ENCODE data around the gene FAM170A.

The FAM170A gene

GRCh38 chr5:119656023-119656422, 26.7 kb downstream of the FAM170A start:
- Histone ChIP-seq H3K27me3 (ENCODE audit: low read depth, low read length) (no peaks in the 10 kb centered on the region), H3K4me1 (ENCODE audit: control insufficient read depth in 1 of 2, insufficient read depth in 2 of 2, low read length in 2 of 2) (no peaks in the 10 kb centered on the region), H3K9me3 (ENCODE audit: control insufficient read depth in 1 of 2, low read length in 2 of 2) (no peaks in the 10 kb centered on the region), H3K36me3 (ENCODE audit: control insufficient read depth in 1 of 2, insufficient read depth in 2 of 2, low read length in 2 of 2) (no peaks in the 10 kb centered on the region), H3K27ac (ENCODE audit: low read length) (no peak overlapping the region), H3K4me3 (ENCODE audit: low read depth in 1 of 2, low read length in 2 of 2) (no peak overlapping the region)

DNA sequence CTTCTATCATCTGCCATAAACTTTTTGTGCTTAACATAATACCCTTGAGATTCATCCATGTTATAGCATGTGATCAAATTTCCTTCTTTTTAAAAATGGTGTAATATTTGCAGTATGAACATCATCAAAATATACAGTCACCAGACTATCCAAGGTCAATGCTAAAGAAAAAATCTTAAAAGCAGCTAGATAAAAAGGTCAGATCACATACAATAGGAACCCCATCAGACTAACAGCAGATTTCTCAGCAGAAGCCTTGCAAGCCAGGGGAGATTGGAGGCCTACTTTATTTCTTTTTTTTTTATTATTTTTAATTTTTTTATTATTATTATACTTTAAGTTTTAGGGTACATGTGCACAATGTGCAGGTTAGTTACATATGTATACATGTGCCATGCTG, 37.2 kb downstream of the FAM170A start:
- Histone ChIP-seq H3K4me3 (ENCODE audit: low read depth in 1 of 2, low read length in 2 of 2) (no peak overlapping the region), H3K36me3 (ENCODE audit: control insufficient read depth in 1 of 2, insufficient read depth in 2 of 2, low read length in 2 of 2) (no peaks in the 10 kb centered on the region), H3K4me1 (ENCODE audit: control insufficient read depth in 1 of 2, insufficient read depth in 2 of 2, low read length in 2 of 2) (no peaks in the 10 kb centered on the region), H3K27me3 (ENCODE audit: low read depth, low read length) (no peaks in the 10 kb centered on the region), H3K9me3 (ENCODE audit: control insufficient read depth in 1 of 2, low read length in 2 of 2) (peaks cover 0 to 15% of the 10 kb centered on the region in 2 donors), H3K27ac (ENCODE audit: low read length) (no peak overlapping the region)

- no peaks in the 10 kb centered on the region for H3K27me3 ChIP-seq (ENCODE audit: low read depth, low read length)
- H3K9me3 ChIP-seq (ENCODE audit: control insufficient read depth in 1 of 2, low read length in 2 of 2), result peaks cover 0 to 4% of the 10 kb centered on the region in 2 donors
- H3K36me3 ChIP-seq (ENCODE audit: control insufficient read depth in 1 of 2, insufficient read depth in 2 of 2, low read length in 2 of 2), result no peaks in the 10 kb centered on the region
- H3K4me1 ChIP-seq (ENCODE audit: control insufficient read depth in 1 of 2, insufficient read depth in 2 of 2, low read length in 2 of 2), result no peaks in the 10 kb centered on the region
- no peak overlapping the region for H3K4me3 ChIP-seq (ENCODE audit: low read depth in 1 of 2, low read length in 2 of 2)
- no peak overlapping the region for H3K27ac ChIP-seq (ENCODE audit: low read length)
Measured at GRCh38 chr5:119678351-119679028, 49.1 kb downstream of the FAM170A start.

DNA sequence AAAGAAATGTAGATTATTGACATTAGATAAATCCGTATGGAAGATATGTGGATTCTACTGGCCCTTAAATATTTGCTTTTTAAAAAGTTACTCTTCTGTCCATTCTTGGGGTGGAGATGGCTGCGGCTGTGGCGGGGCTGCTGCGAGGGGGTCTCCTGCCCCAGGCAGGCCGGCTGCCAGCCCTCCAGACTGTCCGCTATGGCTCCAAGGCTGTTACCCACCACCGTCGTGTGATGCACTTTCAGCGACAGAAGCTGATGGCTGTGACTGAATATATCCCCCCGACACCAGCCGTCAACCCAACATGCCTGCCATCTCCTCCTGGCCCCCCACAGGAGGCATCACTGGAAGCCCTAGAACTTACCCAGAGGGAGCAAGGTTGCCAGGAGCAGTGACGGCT, 50.7 kb downstream of the FAM170A start:
- no peaks in the 10 kb centered on the region for H3K27me3 ChIP-seq (ENCODE audit: low read depth, low read length)
- no peaks in the 10 kb centered on the region for H3K4me1 ChIP-seq (ENCODE audit: control insufficient read depth in 1 of 2, insufficient read depth in 2 of 2, low read length in 2 of 2)
- peaks cover 0 to 4% of the 10 kb centered on the region in 2 donors for H3K9me3 ChIP-seq (ENCODE audit: control insufficient read depth in 1 of 2, low read length in 2 of 2)
- no peak overlapping the region for H3K27ac ChIP-seq (ENCODE audit: low read length)
- H3K4me3 ChIP-seq (ENCODE audit: low read depth in 1 of 2, low read length in 2 of 2), result no peak overlapping the region
- no peaks in the 10 kb centered on the region for H3K36me3 ChIP-seq (ENCODE audit: control insufficient read depth in 1 of 2, insufficient read depth in 2 of 2, low read length in 2 of 2)

DNA sequence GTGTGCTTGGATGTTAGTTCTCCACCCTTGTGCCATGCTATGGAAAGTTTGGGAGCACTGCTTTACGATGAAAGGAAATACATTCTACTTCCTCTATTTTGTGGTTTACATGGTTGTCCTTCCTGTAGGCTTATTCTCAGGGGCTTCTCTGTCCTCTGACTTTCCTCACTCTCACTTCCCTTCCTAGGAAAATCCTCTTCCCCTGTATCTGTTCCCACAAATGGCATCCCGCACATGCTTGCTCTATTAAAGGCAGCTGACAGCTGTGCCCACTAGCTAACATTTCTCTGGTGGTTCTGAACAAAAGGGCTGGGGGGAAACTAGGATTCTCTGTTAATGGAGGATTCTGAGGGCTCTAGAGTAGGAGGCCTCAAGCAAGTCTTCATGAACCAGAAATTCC, 52.4 kb downstream of the FAM170A start:
- no peaks in the 10 kb centered on the region for H3K36me3 ChIP-seq (ENCODE audit: control insufficient read depth in 1 of 2, insufficient read depth in 2 of 2, low read length in 2 of 2)
- no peaks in the 10 kb centered on the region for H3K27me3 ChIP-seq (ENCODE audit: low read depth, low read length)
- H3K4me1 ChIP-seq (ENCODE audit: control insufficient read depth in 1 of 2, insufficient read depth in 2 of 2, low read length in 2 of 2), result no peaks in the 10 kb centered on the region
- H3K4me3 ChIP-seq (ENCODE audit: low read depth in 1 of 2, low read length in 2 of 2), result no peak overlapping the region
- H3K27ac ChIP-seq (ENCODE audit: low read length), result no peak overlapping the region
- H3K9me3 ChIP-seq (ENCODE audit: control insufficient read depth in 1 of 2, low read length in 2 of 2), result peaks cover 0 to 4% of the 10 kb centered on the region in 2 donors

DNA sequence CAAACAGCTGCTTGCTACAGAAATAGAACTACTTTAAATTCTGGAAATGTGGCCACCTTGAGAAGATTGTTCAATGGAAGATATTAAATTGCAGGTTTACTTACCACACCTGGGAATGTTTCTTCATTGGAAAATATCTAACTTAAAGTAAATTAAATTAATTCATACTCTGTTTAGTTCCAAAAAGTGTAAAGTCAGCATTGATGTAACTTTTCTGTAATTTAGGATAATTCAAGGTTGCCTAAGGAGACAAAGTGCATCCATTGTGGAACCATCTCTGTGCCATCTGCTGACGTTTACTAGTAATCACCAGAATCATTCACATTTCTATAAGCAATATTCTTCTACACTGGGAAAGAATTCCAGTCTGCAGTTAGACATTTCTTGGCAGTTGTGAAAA, 53.0 kb downstream of the FAM170A start:
- Histone ChIP-seq H3K4me3 (ENCODE audit: low read depth in 1 of 2, low read length in 2 of 2) (no peak overlapping the region), H3K36me3 (ENCODE audit: control insufficient read depth in 1 of 2, insufficient read depth in 2 of 2, low read length in 2 of 2) (no peaks in the 10 kb centered on the region), H3K4me1 (ENCODE audit: control insufficient read depth in 1 of 2, insufficient read depth in 2 of 2, low read length in 2 of 2) (no peaks in the 10 kb centered on the region), H3K9me3 (ENCODE audit: control insufficient read depth in 1 of 2, low read length in 2 of 2) (peaks cover 0 to 4% of the 10 kb centered on the region in 2 donors), H3K27me3 (ENCODE audit: low read depth, low read length) (no peaks in the 10 kb centered on the region), H3K27ac (ENCODE audit: low read length) (no peak overlapping the region)
